Neural crest cell (in vitro differentiated cells): ENCODE data around the gene FUOM. TPM values are rescaled to one million over a fixed set of nuclear protein-coding genes. Genes with fewer than 3 reads are reported as not detected.

Source experiments
- DNase-seq: peaks from one replicate; pipeline ENCODE4 v3.0.0; 2021; ENCODE audit warnings: low read depth, mixed read lengths, low spot score
- H3K27ac Mint-ChIP-seq: one replicate; pipeline ENCODE4 v1.8.0; 2021; ENCODE audit warnings: mild to moderate bottlenecking, mixed read lengths; ENCODE audit not compliant: unreplicated experiment
- H3K27me3 Mint-ChIP-seq: 2 replicates; pipeline ENCODE4 v1.8.0; 2021; ENCODE audit warnings: low read depth, mild to moderate bottlenecking, mixed read lengths
- H3K36me3 Mint-ChIP-seq: 2 replicates; pipeline ENCODE4 v1.8.0; 2021; ENCODE audit warnings: low read depth, mild to moderate bottlenecking, mixed read lengths
- H3K4me1 Mint-ChIP-seq: 2 replicates; pipeline ENCODE4 v1.8.0; 2021; ENCODE audit warnings: mixed read lengths
- H3K4me3 Mint-ChIP-seq: one replicate; pipeline ENCODE4 v1.8.0; 2021; ENCODE audit warnings: mild to moderate bottlenecking, mixed read lengths
- H3K9me3 Mint-ChIP-seq: 2 replicates; pipeline ENCODE4 v1.8.0; 2021; ENCODE audit warnings: mixed read lengths
- long read RNA-seq: library from polyadenylated mRNA; unstranded; transcript quantifications from one replicate; pipeline ENCODE4 v2.0.0, GENCODE V29; 2020
- total RNA-seq: library from RNA; stranded (reverse); gene quantifications from 2 replicates; pipeline ENCODE4 v1.2.1, GENCODE V29; 2021
- TF ChIP-seq, protein P1 (sequence below): fragments of 200-600 bp; sonication (generic); conservative IDR thresholded peaks from 2 replicates; pipeline ENCODE4 v1.5.0; 2021; ENCODE audit warnings: antibody characterized with exemption, mild to moderate bottlenecking

FUOM gene, protein sequence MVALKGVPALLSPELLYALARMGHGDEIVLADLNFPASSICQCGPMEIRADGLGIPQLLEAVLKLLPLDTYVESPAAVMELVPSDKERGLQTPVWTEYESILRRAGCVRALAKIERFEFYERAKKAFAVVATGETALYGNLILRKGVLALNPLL
- total RNA-seq, result 18.1 and 18.3 TPM in 2 replicates
- long read RNA-seq, partial matches to known transcripts, result 0 of 2 reads
- long read RNA-seq, other reads (novel, unspliced or antisense), result 2 of 2 reads

GRCh38 chr10:133357285-133358161 is at the start of gene FUOM:
Gene FUOM (minus strand): TSS chr10:133358019. CDS start chr10:133358007, 12 bp downstream.
- H3K27ac Mint-ChIP-seq, result no peak within 1 kb of the TSS
- no peaks in the 10 kb centered on the region for H3K4me1 Mint-ChIP-seq
- H3K36me3 Mint-ChIP-seq, result peaks cover 10% of the 10 kb centered on the region
- no peaks in the 10 kb centered on the region for H3K27me3 Mint-ChIP-seq
- no peaks in the 10 kb centered on the region for H3K9me3 Mint-ChIP-seq
- TF ChIP-seq, protein P1, sequence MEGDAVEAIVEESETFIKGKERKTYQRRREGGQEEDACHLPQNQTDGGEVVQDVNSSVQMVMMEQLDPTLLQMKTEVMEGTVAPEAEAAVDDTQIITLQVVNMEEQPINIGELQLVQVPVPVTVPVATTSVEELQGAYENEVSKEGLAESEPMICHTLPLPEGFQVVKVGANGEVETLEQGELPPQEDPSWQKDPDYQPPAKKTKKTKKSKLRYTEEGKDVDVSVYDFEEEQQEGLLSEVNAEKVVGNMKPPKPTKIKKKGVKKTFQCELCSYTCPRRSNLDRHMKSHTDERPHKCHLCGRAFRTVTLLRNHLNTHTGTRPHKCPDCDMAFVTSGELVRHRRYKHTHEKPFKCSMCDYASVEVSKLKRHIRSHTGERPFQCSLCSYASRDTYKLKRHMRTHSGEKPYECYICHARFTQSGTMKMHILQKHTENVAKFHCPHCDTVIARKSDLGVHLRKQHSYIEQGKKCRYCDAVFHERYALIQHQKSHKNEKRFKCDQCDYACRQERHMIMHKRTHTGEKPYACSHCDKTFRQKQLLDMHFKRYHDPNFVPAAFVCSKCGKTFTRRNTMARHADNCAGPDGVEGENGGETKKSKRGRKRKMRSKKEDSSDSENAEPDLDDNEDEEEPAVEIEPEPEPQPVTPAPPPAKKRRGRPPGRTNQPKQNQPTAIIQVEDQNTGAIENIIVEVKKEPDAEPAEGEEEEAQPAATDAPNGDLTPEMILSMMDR, result no peak
- DNase-seq, result peak; percentile 61
- peak within 1 kb of the TSS; percentile 77 for H3K4me3 Mint-ChIP-seq

DNA sequence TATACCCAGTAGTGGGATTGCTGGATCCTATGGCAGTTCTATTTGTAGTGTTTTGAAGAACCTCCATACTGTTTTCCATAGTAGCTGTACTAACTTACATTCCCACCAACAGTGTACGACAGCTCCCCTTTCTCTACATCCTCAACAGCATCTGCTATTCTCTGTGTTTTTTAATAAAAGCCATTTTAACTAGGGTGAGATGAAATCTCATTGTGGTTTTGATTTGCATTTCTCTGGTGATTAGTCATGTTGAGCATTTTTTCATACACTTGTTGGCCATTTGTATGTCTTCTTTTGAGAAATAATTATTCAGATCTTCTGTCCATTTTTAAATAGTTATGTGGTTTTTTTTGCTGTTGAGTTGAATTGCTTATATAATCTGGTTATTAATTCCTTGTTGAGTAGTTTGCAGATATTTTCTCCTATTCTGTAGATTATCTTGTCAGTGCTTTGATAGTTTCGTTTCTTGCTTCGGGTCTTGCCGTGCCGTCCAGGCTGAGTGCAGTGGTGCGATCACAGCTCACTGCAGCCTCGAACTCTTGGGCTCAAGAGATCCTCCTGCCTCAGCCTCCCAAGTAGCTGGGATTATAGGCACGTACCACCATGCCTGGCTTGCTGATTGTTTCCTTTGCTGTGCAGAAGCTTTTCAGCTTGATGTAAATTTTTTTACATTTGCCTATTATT is 48.2 kb upstream of the FUOM start:
- Mint-ChIP-seq H3K36me3 (peaks cover 66% of the 10 kb centered on the region), H3K4me3 (no peak overlapping the region), H3K27ac (no peak overlapping the region), H3K9me3 (peaks cover 10% of the 10 kb centered on the region), H3K27me3 (no peaks in the 10 kb centered on the region), H3K4me1 (no peaks in the 10 kb centered on the region)
- DNase-seq, result no peak
- TF ChIP-seq, protein P1, result no peak

- Mint-ChIP-seq H3K36me3 (peaks cover 59% of the 10 kb centered on the region), H3K27me3 (no peaks in the 10 kb centered on the region), H3K4me1 (no peaks in the 10 kb centered on the region), H3K27ac (no peak overlapping the region), H3K4me3 (no peak overlapping the region), H3K9me3 (peaks cover 10% of the 10 kb centered on the region)
- DNase-seq, result no peak
- TF ChIP-seq, protein P1, result no peak
Observed at GRCh38 chr10:133405272-133405671, 47.5 kb upstream of the FUOM start.

DNA sequence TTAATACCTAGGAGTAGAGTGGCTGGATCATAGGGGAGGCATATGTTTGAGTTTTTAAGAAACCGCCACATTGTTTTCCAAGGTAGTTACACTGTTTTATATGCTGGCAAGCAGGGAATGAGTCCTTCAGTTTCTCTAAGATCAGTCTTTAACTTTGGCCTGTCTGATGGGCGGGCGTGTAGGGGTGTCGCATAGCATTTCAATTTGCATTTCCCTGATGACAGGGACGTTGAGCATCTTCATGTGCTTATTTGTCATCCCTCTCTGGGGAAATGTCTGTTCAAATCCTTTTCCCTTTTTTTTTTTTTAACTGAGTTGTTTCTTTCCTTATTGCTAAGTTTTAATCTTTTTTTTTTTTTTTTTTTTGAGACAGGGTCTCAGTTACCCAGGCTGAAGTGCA is 46.0 kb upstream of the FUOM start:
- TF ChIP-seq, protein P1, result no peak
- DNase-seq, result no peak
- Mint-ChIP-seq H3K36me3 (peaks cover 47% of the 10 kb centered on the region), H3K27ac (no peak overlapping the region), H3K9me3 (peaks cover 4% of the 10 kb centered on the region), H3K4me1 (no peaks in the 10 kb centered on the region), H3K4me3 (no peak overlapping the region), H3K27me3 (no peaks in the 10 kb centered on the region)

DNA sequence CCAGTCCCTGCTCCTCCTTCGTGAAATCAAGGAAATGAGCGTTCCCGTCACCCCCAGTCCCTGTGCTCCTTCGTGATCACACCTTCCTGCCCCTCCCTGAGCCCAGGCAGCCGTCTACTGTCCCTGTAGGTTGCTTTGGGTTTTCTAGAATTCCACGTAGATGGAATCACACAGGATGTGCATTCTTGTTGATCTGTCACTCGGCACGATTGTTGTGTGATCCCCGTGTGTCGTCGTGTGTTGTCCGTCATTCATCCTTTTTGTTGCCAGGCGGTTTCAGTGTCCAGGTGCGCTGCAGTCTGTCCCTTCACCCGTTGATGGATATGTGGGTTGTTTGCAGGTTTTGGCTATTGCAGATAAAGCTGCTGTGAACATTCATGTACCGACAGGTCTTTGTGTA is 45.5 kb upstream of the FUOM start:
- no peak for DNase-seq
- Mint-ChIP-seq H3K4me3 (no peak overlapping the region), H3K27ac (no peak overlapping the region), H3K4me1 (no peaks in the 10 kb centered on the region), H3K9me3 (peaks cover under 1% of the 10 kb centered on the region), H3K27me3 (no peaks in the 10 kb centered on the region), H3K36me3 (peaks cover 43% of the 10 kb centered on the region)
- TF ChIP-seq, protein P1, result no peak
